Type B pancreatic cell (in vitro differentiated cells): ENCODE measurements around the gene GDNF. TPM values are rescaled to one million over a fixed set of nuclear protein-coding genes. Genes with fewer than 3 reads are reported as not detected.

Source experiments
- DNase-seq: peaks from one replicate; pipeline ENCODE4 v3.0.0; 2021; ENCODE audit warnings: mixed read lengths; ENCODE audit not compliant: unreplicated experiment; ENCODE audit errors: extremely low spot score
- H3K27ac Mint-ChIP-seq: 2 replicates; pipeline ENCODE4 v1.8.0; 2021; ENCODE audit warnings: mild to moderate bottlenecking, mixed read lengths
- H3K27me3 Mint-ChIP-seq: 2 replicates; pipeline ENCODE4 v1.8.0; 2021; ENCODE audit warnings: mixed read lengths
- H3K36me3 Mint-ChIP-seq: 2 replicates; pipeline ENCODE4 v1.8.0; 2021; ENCODE audit warnings: mixed read lengths
- H3K4me1 Mint-ChIP-seq: one replicate; pipeline ENCODE4 v1.8.0; 2021; ENCODE audit warnings: mixed read lengths; ENCODE audit not compliant: unreplicated experiment
- H3K4me3 Mint-ChIP-seq: 2 replicates; pipeline ENCODE4 v1.8.0; 2021; ENCODE audit warnings: mild to moderate bottlenecking, mixed read lengths
- H3K9me3 Mint-ChIP-seq: 2 replicates; pipeline ENCODE4 v1.8.0; 2021; ENCODE audit warnings: mixed read lengths
- CTCF ChIP-seq: fragments of 200-600 bp; sonication (generic); conservative IDR thresholded peaks from 2 replicates; pipeline ENCODE4 v1.5.0; 2021; ENCODE audit warnings: antibody characterized with exemption, mild to moderate bottlenecking
- total RNA-seq: library from RNA; stranded (reverse); gene quantifications from 2 replicates; pipeline ENCODE4 v1.2.1, GENCODE V29; 2021; ENCODE audit warnings: low replicate concordance

GDNF gene
- total RNA-seq, 1 donor from 2014 or later = 5.7 TPM

GRCh38 chr5:37768371-37768770, 71.5 kb downstream of the GDNF start:
- no peak overlapping the region for H3K27ac Mint-ChIP-seq
- TF ChIP-seq CTCF = no peak
- H3K36me3 Mint-ChIP-seq = no peaks in the 10 kb centered on the region
- H3K27me3 Mint-ChIP-seq = no peaks in the 10 kb centered on the region
- no peaks in the 10 kb centered on the region for H3K9me3 Mint-ChIP-seq
- no peaks in the 10 kb centered on the region for H3K4me1 Mint-ChIP-seq
- no peak for DNase-seq
- no peak overlapping the region for H3K4me3 Mint-ChIP-seq

GRCh38 chr5:37767961-37768360, 71.9 kb downstream of the GDNF start:
- no peak for DNase-seq
- H3K4me1 Mint-ChIP-seq = no peaks in the 10 kb centered on the region
- no peaks in the 10 kb centered on the region for H3K27me3 Mint-ChIP-seq
- H3K4me3 Mint-ChIP-seq = no peak overlapping the region
- no peak for TF ChIP-seq CTCF
- no peaks in the 10 kb centered on the region for H3K9me3 Mint-ChIP-seq
- H3K27ac Mint-ChIP-seq = no peak overlapping the region
- H3K36me3 Mint-ChIP-seq = no peaks in the 10 kb centered on the region

DNA sequence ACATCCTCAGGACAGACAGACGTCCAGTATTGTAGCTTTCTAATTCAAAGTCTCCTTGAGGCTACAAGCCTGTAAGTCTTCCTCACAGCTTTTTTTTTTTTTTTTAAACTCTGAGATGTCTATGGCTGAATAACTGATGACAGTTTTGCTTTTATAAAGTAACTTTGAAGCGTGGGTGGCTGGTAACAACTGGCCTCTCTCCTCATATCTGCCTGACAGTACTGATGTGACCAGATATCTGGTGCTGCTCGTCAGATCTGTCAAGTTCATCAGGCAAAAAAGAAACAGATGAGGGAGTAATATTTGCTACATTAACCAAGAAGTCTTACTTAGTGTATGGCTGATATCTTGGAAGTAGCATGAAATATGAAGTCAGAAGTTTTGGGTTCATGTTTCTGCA, 72.6 kb downstream of the GDNF start:
- DNase-seq = no peak
- H3K36me3 Mint-ChIP-seq = no peaks in the 10 kb centered on the region
- TF ChIP-seq CTCF = no peak
- no peaks in the 10 kb centered on the region for H3K27me3 Mint-ChIP-seq
- H3K27ac Mint-ChIP-seq = no peak overlapping the region
- no peak overlapping the region for H3K4me3 Mint-ChIP-seq
- H3K4me1 Mint-ChIP-seq = no peaks in the 10 kb centered on the region
- no peaks in the 10 kb centered on the region for H3K9me3 Mint-ChIP-seq
